ENCODE results near the gene FBXO4. TPM values are rescaled to one million over a fixed set of nuclear protein-coding genes. Genes with fewer than 3 reads are reported as not detected.
A peak's percentile ranks its signal among the peaks of the same experiment; 100 is the strongest.

Gene FBXO4
- polyA plus RNA-seq, 1 donor (not counting 4 experiments of a cell fraction or from before 2014, with no cell fraction given): 5.6 TPM

- H3K4me1 ChIP-seq (ENCODE audit: control insufficient read depth, extremely low read depth, insufficient read depth, low read length): peaks cover 16% of the 10 kb centered on the region
- peaks cover 0 to 8% of the 10 kb centered on the region in 2 experiments for H3K36me3 ChIP-seq (ENCODE audit: control insufficient read depth in 2 of 2, extremely low read depth in 1 of 2, insufficient read depth in 2 of 2, low read length in 2 of 2)
- H3K79me2 ChIP-seq (ENCODE audit: control insufficient read depth, insufficient read depth, low read length): no peaks in the 10 kb centered on the region
- no peaks in the 10 kb centered on the region for H4K20me1 ChIP-seq (ENCODE audit: control insufficient read depth, extremely low read depth, insufficient read depth, low read length)
- no peak overlapping the region for H3K4me2 ChIP-seq (ENCODE audit: control insufficient read depth, extremely low read depth, insufficient read depth, low read depth, low read length)
- FAIRE-seq: no peak
- no peaks in the 10 kb centered on the region for H3K9me1 ChIP-seq (ENCODE audit: control insufficient read depth, extremely low read depth, insufficient read depth, low read length)
- no peak overlapping the region for H3K4me3 ChIP-seq (ENCODE audit: control insufficient read depth in 2 of 3, extremely low read depth in 1 of 3, insufficient read depth in 2 of 3, low read depth in 1 of 3, low read length in 3 of 3)
- H3K9me3 ChIP-seq (ENCODE audit: control insufficient read depth, low read depth, low read length): no peaks in the 10 kb centered on the region
- TF ChIP-seq EZH2 (IDR thresholded peaks at IDR 0.05; ENCODE audit: low read length) (no peak), CTCF (optimal IDR thresholded peaks at IDR 0.05 in 1 of 3, IDR thresholded peaks at IDR 0.05 in 1 of 3, conservative IDR thresholded peaks at IDR 0.05 in 1 of 3; ENCODE audit: extremely low read depth in 1 of 3, insufficient read depth in 2 of 3, low read length in 3 of 3) (no peak)
- no peak overlapping the region for H2AFZ ChIP-seq (ENCODE audit: control insufficient read depth, low read length)
- dilution Hi-C loops (cut with MboI; ENCODE audit: extremely low pct_ligation_motif_present, low sequenced_read_pairs): no loop called here
- no peaks in the 10 kb centered on the region for H3K27me3 ChIP-seq (ENCODE audit: control insufficient read depth, extremely low read depth, insufficient read depth, low read length)
- H3K27ac ChIP-seq (ENCODE audit: control insufficient read depth, insufficient read depth, low read length): no peak overlapping the region
- H3K9ac ChIP-seq (ENCODE audit: control insufficient read depth, extremely low read depth, insufficient read depth, low read length): no peak overlapping the region
- DNase-seq (ENCODE audit: low read depth, low spot score): no peak
Observed at GRCh38 chr5:41921166-41921565, 3.9 kb upstream of the FBXO4 start.

DNA sequence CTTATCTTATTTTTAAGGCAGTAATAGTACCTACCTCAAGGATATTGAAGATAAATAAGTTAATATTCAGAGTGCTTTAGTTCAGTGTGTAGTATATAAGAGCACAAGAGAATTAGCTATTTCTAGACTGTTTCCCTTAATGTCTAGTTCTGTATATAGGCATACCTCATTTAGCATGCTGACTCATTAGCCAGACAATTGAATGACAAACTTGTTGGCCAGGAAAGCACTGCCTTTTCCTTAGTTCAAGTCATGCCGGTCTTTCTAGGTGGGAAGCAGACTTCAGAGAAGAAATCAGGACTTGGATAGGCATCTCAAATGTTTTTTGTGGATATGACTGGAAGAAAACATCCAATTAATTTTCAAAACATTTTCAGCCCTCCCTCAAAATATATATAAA lies 3.2 kb upstream of the FBXO4 start:
- Histone ChIP-seq H3K4me3 (ENCODE audit: control insufficient read depth in 2 of 3, extremely low read depth in 1 of 3, insufficient read depth in 2 of 3, low read depth in 1 of 3, low read length in 3 of 3) (no peak overlapping the region), H3K4me1 (ENCODE audit: control insufficient read depth, extremely low read depth, insufficient read depth, low read length) (peaks cover 16% of the 10 kb centered on the region), H3K27ac (ENCODE audit: control insufficient read depth, insufficient read depth, low read length) (peak overlapping the region; percentile 35), H3K9me1 (ENCODE audit: control insufficient read depth, extremely low read depth, insufficient read depth, low read length) (no peaks in the 10 kb centered on the region), H3K36me3 (ENCODE audit: control insufficient read depth in 2 of 2, extremely low read depth in 1 of 2, insufficient read depth in 2 of 2, low read length in 2 of 2) (peaks cover 0 to 7% of the 10 kb centered on the region in 2 experiments), H3K4me2 (ENCODE audit: control insufficient read depth, extremely low read depth, insufficient read depth, low read depth, low read length) (peak overlapping the region; percentile 11), H2AFZ (ENCODE audit: control insufficient read depth, low read length) (no peak overlapping the region), H3K9ac (ENCODE audit: control insufficient read depth, extremely low read depth, insufficient read depth, low read length) (peak overlapping the region; percentile 6), H3K27me3 (ENCODE audit: control insufficient read depth, extremely low read depth, insufficient read depth, low read length) (no peaks in the 10 kb centered on the region), H3K79me2 (ENCODE audit: control insufficient read depth, insufficient read depth, low read length) (no peaks in the 10 kb centered on the region), H3K9me3 (ENCODE audit: control insufficient read depth, low read depth, low read length) (no peaks in the 10 kb centered on the region), H4K20me1 (ENCODE audit: control insufficient read depth, extremely low read depth, insufficient read depth, low read length) (no peaks in the 10 kb centered on the region)
- dilution Hi-C loops (cut with MboI; ENCODE audit: extremely low pct_ligation_motif_present, low sequenced_read_pairs): no loop called here
- DNase-seq (ENCODE audit: low read depth, low spot score) (no peak), FAIRE-seq (no peak)
- TF ChIP-seq EZH2 (IDR thresholded peaks at IDR 0.05; ENCODE audit: low read length) (no peak), CTCF (optimal IDR thresholded peaks at IDR 0.05 in 1 of 3, IDR thresholded peaks at IDR 0.05 in 1 of 3, conservative IDR thresholded peaks at IDR 0.05 in 1 of 3; ENCODE audit: extremely low read depth in 1 of 3, insufficient read depth in 2 of 3, low read length in 3 of 3) (no peak)
